A549 (cell line): ENCODE measurements around the gene TMEM37. TPM values are rescaled to one million over a fixed set of nuclear protein-coding genes. Genes with fewer than 3 reads are reported as not detected.
A peak's percentile ranks its signal among the peaks of the same experiment; 100 is the strongest.

Experiments used
- ATAC-seq, 2 experiments: fragments of 200-7000 bp in 1 of 2; fragments of >200 bp in 1 of 2; cut with Nextera tagmentation in 1 of 2; cut with Tn5 transposase in 1 of 2; 3 replicates each; pipeline versions ENCODE4 v1.8.0 to v1.9.1; 2018 to 2020; ENCODE audit warnings: mild to moderate bottlenecking in 1 of 2, moderate library complexity in 1 of 2
- CTCF ChIA-PET: fragments of 300-600 bp; sonication (Branson Sonifier 250); formaldehyde crosslinking; extraction: SDS; loops from one replicate; lab custom pipeline; 2021; ENCODE audit warnings: antibody characterized with exemption, inconsistent platforms; lab: Yijun Ruan, JAX
- POLR2A ChIA-PET: fragments of 350-600 bp; formaldehyde crosslinking; extraction: SDS; loops from one replicate; lab custom pipeline; 2021; ENCODE audit warnings: antibody characterized with exemption, inconsistent platforms; lab: Yijun Ruan, JAX
- DNase-seq, 2 experiments: peaks; one replicate each; pipeline versions ENCODE4 v3.0.0 to v3.0.0-alpha.2; 2011 to 2016; ENCODE audit warnings: low read depth in 1 of 2, low spot score in 1 of 2
- FAIRE-seq: peaks from 2 replicates; lab custom pipeline; 2011; peaks lifted over from hg19 to GRCh38; lab: Jason Lieb, UNC
- H3K27ac ChIP-seq, 2 experiments: fragments of >200 bp; sonication (Bioruptor Twin); formaldehyde crosslinking; 3 replicates each; pipeline ENCODE4 v1.5.1; 2016 to 2017
- H3K4me1 ChIP-seq: fragments of >200 bp; sonication (Bioruptor Twin); formaldehyde crosslinking; 3 replicates; pipeline ENCODE4 v1.6.1; 2016
- H3K4me2 ChIP-seq: fragments of >200 bp; sonication (Bioruptor Twin); formaldehyde crosslinking; 3 replicates; pipeline ENCODE4 v1.6.1; 2016
- H3K4me3 ChIP-seq: fragments of >200 bp; sonication (Bioruptor Twin); formaldehyde crosslinking; 3 replicates; pipeline ENCODE4 v1.5.1; 2016
- H3K9me3 ChIP-seq: fragments of >200 bp; sonication (Bioruptor Twin); formaldehyde crosslinking; 3 replicates; pipeline ENCODE4 v1.6.1; 2016
- CBX8 ChIP-seq: fragments of 200-600 bp; sonication (generic); IDR thresholded peaks from 2 replicates; pipeline ENCODE4 v1.6.1; 2016
- CEBPB ChIP-seq, 2 experiments: fragments of >200 bp in 1 of 2; sonication (Bioruptor Twin) in 1 of 2; formaldehyde crosslinking in 1 of 2; IDR thresholded peaks; 2 replicates each; pipeline ENCODE4 v1.6.1; 2012 to 2016
- E2F6 ChIP-seq: IDR thresholded peaks from 2 replicates; pipeline ENCODE4 v1.6.1; 2012; ENCODE audit warnings: low read depth, borderline replicate concordance
- EHF ChIP-seq: fragments of 250-450 bp; sonication (Bioruptor Pico); IDR thresholded peaks from 2 replicates; pipeline ENCODE4 v1.5.0; 2020; ENCODE audit warnings: mild to moderate bottlenecking
- FOSB ChIP-seq: fragments of 250-450 bp; sonication (Bioruptor Pico); IDR thresholded peaks from 2 replicates; pipeline ENCODE4 v1.5.0; 2020; ENCODE audit warnings: mild to moderate bottlenecking, moderate library complexity
- FOSL2 ChIP-seq, 2 experiments: fragments of 450-650 bp in 1 of 2; fragments of >200 bp in 1 of 2; sonication (Bioruptor Twin) in 1 of 2; formaldehyde crosslinking; IDR thresholded peaks; 2 replicates each; pipeline versions ENCODE4 v1.5.0 to v1.6.1; 2016 to 2020; ENCODE audit warnings: mild to moderate bottlenecking in 1 of 2, moderate library complexity in 1 of 2
- HDAC2 ChIP-seq: fragments of 200-600 bp; sonication (generic); IDR thresholded peaks from 2 replicates; pipeline ENCODE4 v1.6.1; 2016
- HMGXB4 ChIP-seq: fragments of 250-450 bp; sonication (Bioruptor Pico); IDR thresholded peaks from 2 replicates; pipeline ENCODE4 v1.5.0; 2021; ENCODE audit warnings: mild to moderate bottlenecking, moderate library complexity, borderline replicate concordance
- HOXA7 ChIP-seq: fragments of 250-450 bp; sonication (Bioruptor Pico); IDR thresholded peaks from 2 replicates; pipeline ENCODE4 v1.5.0; 2020; ENCODE audit warnings: mild to moderate bottlenecking, moderate library complexity
- HOXB5 ChIP-seq: fragments of 250-450 bp; sonication (Bioruptor Pico); IDR thresholded peaks from 2 replicates; pipeline ENCODE4 v1.5.0; 2020; ENCODE audit warnings: mild to moderate bottlenecking, moderate library complexity
- JUN ChIP-seq, 2 experiments: fragments of >200 bp; sonication (Bioruptor Twin); formaldehyde crosslinking; IDR thresholded peaks; 2 replicates in 1 of 2; 3 replicates in 1 of 2; pipeline ENCODE4 v1.6.1; 2016 to 2017
- JUNB ChIP-seq: fragments of >200 bp; sonication (Bioruptor Twin); formaldehyde crosslinking; IDR thresholded peaks from 2 replicates; pipeline ENCODE4 v1.6.1; 2016
- KDM5A ChIP-seq: fragments of 200-600 bp; sonication (generic); IDR thresholded peaks from 2 replicates; pipeline ENCODE4 v1.6.1; 2016; ENCODE audit warnings: antibody characterized with exemption, mild to moderate bottlenecking
- MAFK ChIP-seq: fragments of 450-650 bp; IDR thresholded peaks from 2 replicates; pipeline ENCODE4 v1.6.1; 2014; ENCODE audit not compliant: partially characterized antibody
- MYC ChIP-seq: IDR thresholded peaks from 2 replicates; pipeline ENCODE4 v1.6.1; 2012; ENCODE audit warnings: mild to moderate bottlenecking, inconsistent platforms, low read length, improper control_type of control experiment, borderline replicate concordance
- NPAS2 ChIP-seq: fragments of 250-450 bp; sonication (Bioruptor Pico); IDR thresholded peaks from 2 replicates; pipeline ENCODE4 v1.8.0; 2022; ENCODE audit warnings: mild to moderate bottlenecking, moderate library complexity, borderline replicate concordance
- PHF8 ChIP-seq: fragments of 200-600 bp; sonication (generic); IDR thresholded peaks from 2 replicates; pipeline ENCODE4 v1.6.1; 2016; ENCODE audit warnings: low read depth, mild to moderate bottlenecking, antibody characterized with exemption, moderate library complexity, borderline replicate concordance
- POLR2A ChIP-seq: IDR thresholded peaks from 2 replicates; pipeline ENCODE4 v1.6.1; 2012; ENCODE audit warnings: mild to moderate bottlenecking, low read length
- RAD21 ChIP-seq, 2 experiments: fragments of >200 bp in 1 of 2; sonication (Bioruptor Twin) in 1 of 2; formaldehyde crosslinking in 1 of 2; IDR thresholded peaks in 1 of 2; conservative IDR thresholded peaks in 1 of 2; 2 replicates in 1 of 2; 3 replicates in 1 of 2; pipeline ENCODE4 v1.6.1; 2012 to 2018; ENCODE audit warnings: inconsistent platforms in 1 of 2
- RNF2 ChIP-seq: fragments of 200-600 bp; sonication (generic); IDR thresholded peaks from 2 replicates; pipeline ENCODE4 v1.6.1; 2016; ENCODE audit warnings: low read depth, mild to moderate bottlenecking, antibody characterized with exemption, moderate library complexity, borderline replicate concordance
- SREBF2 ChIP-seq: fragments of 450-650 bp; IDR thresholded peaks from 2 replicates; pipeline ENCODE4 v1.6.1; 2014; ENCODE audit warnings: mild to moderate bottlenecking, moderate library complexity
- TP53 ChIP-seq: fragments of 250-450 bp; sonication (Bioruptor Pico); IDR thresholded peaks from 2 replicates; pipeline ENCODE4 v1.5.0; 2021; ENCODE audit warnings: mild to moderate bottlenecking, moderate library complexity
- USF2 ChIP-seq: fragments of 450-650 bp; IDR thresholded peaks from 2 replicates; pipeline ENCODE4 v1.6.1; 2014; ENCODE audit warnings: antibody characterized with exemption
- ZFP36 ChIP-seq: fragments of 450-650 bp; IDR thresholded peaks from 2 replicates; pipeline ENCODE4 v1.6.1; 2014; ENCODE audit warnings: borderline replicate concordance; ENCODE audit not compliant: partially characterized antibody
- ZSCAN20 ChIP-seq: fragments of 250-450 bp; sonication (Bioruptor Pico); IDR thresholded peaks from 2 replicates; pipeline ENCODE4 v1.8.0; 2022; ENCODE audit warnings: mild to moderate bottlenecking, moderate library complexity
- WGBS: methylation state at CpG from one replicate; pipeline ENCODE4 v1.1.6; 2017; ENCODE audit errors: missing lambda C conversion rate; 5-methylcytosine and 5-hydroxymethylcytosine counted together
- polyA plus RNA-seq, 4 experiments: library from polyadenylated mRNA; depleted of rRNA in 3 of 4; stranded (reverse); fragments of >200 nt; fragmentation: RNase III in 1 of 4; extraction: RNeasy Plus Mini Kit Qiagen cat#74134 plus additional on column Dnase treatment in 1 of 4; gene quantifications; 2 replicates in 3 of 4; 3 replicates in 1 of 4; pipeline ENCODE4 v1.2.3, GENCODE V29; 2011 to 2017
- TF ChIP-seq, protein P1 (sequence below): fragments of >200 bp; sonication (Bioruptor Twin); formaldehyde crosslinking; IDR thresholded peaks from 2 replicates; pipeline ENCODE4 v1.6.1; 2016

Gene TMEM37
- polyA plus RNA-seq, 2 of the 4 experiments (the other 2 are of a cell fraction), result 5.1 to 7.5 TPM

- TF ChIP-seq TP53 (CRISPR knock-in tag), result no peak
- no peak for TF ChIP-seq RAD21 (conservative IDR thresholded peaks at IDR 0.05 in 1 of 2, IDR thresholded peaks at IDR 0.05 in 1 of 2)
- no peak for TF ChIP-seq NPAS2 (CRISPR knock-in tag)
- TF ChIP-seq MAFK, result no peak
These were observed 7.8 kb upstream of the TMEM37 start (continued) for GRCh38 chr2:119423811-119424210.

- Histone ChIP-seq H3K27ac (peak overlapping the region in 1 of 2 experiments; percentile 61; a peak in 1 of 6 replicates), H3K4me1 (peaks cover 47% of the 10 kb centered on the region), H3K4me2 (no peak overlapping the region), H3K4me3 (no peak overlapping the region), H3K9me3 (peaks cover 11% of the 10 kb centered on the region)
- ATAC-seq, result no peak
- no peak for DNase-seq
- ChIA-PET POLR2A (no interaction called here), CTCF (interaction anchor here (0.6 to 1.5 kb wide), 2 partner anchors 51 to 52 kb away, joined by 3 read pairs; no protein-coding TSS in a partner anchor)
- no peak for FAIRE-seq
- TF ChIP-seq HOXA7 (CRISPR knock-in tag) (no peak), CBX8 (no peak), RAD21 (conservative IDR thresholded peaks at IDR 0.05 in 1 of 2, IDR thresholded peaks at IDR 0.05 in 1 of 2) (no peak), USF2 (no peak), SREBF2 (no peak), POLR2A (no peak), MYC (no peak), KDM5A (no peak), ZSCAN20 (CRISPR knock-in tag) (no peak), E2F6 (no peak), ZFP36 (no peak), EHF (CRISPR knock-in tag) (no peak), FOSB (CRISPR knock-in tag) (no peak), TP53 (CRISPR knock-in tag) (no peak), RNF2 (no peak), PHF8 (no peak), CEBPB (IDR thresholded peaks at IDR 0.05) (no peak), FOSL2 (IDR thresholded peaks at IDR 0.05) (no peak), FOSL2 (CRISPR knock-in tag; IDR thresholded peaks at IDR 0.05) (no peak)
- TF ChIP-seq, protein P1, sequence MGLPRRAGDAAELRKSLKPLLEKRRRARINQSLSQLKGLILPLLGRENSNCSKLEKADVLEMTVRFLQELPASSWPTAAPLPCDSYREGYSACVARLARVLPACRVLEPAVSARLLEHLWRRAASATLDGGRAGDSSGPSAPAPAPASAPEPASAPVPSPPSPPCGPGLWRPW, result no peak
- WGBS, result 88% methylated on average over 7 of the region's 10 CpGs
These were observed 7.2 kb upstream of the TMEM37 start for GRCh38 chr2:119424284-119425118.

GRCh38 chr2:119425119-119425405, 6.6 kb upstream of the TMEM37 start:
- ATAC-seq (no peak), DNase-seq (no peak), FAIRE-seq (no peak)
- TF ChIP-seq TP53 (CRISPR knock-in tag) (no peak), HOXA7 (CRISPR knock-in tag) (no peak), JUNB (no peak), HOXB5 (no peak), FOSL2 (IDR thresholded peaks at IDR 0.05) (no peak), FOSL2 (CRISPR knock-in tag; IDR thresholded peaks at IDR 0.05) (no peak), HDAC2 (no peak), POLR2A (no peak), KDM5A (no peak), ZFP36 (no peak), HMGXB4 (CRISPR knock-in tag) (no peak), JUN (IDR thresholded peaks at IDR 0.05) (no peak)
- H3K4me2 ChIP-seq, result no peak overlapping the region; the same call in 2 of the 3 replicates
- no peak overlapping the region for H3K4me3 ChIP-seq
- peak overlapping the region; percentile 61 to 72; a peak in 2 of 6 replicates for H3K27ac ChIP-seq
- peaks cover 47% of the 10 kb centered on the region for H3K4me1 ChIP-seq
- 100% methylated on average over 1 of the region's 1 CpG for WGBS
- CTCF ChIA-PET, result interaction anchor here (1.5 kb wide), 1 partner anchor 51 kb away, joined by 3 read pairs; no protein-coding TSS in a partner anchor
- POLR2A ChIA-PET, result no interaction called here
- H3K9me3 ChIP-seq, result peaks cover 11% of the 10 kb centered on the region
